Neuron (in vitro differentiated cells): ENCODE measurements around the gene PEMT.

ENCODE experiments used
- H2AFZ ChIP-seq: one replicate; pipeline ENCODE4 v1.6.1; 2013; ENCODE audit warnings: low read depth, mild to moderate bottlenecking, inconsistent platforms, low read length, moderate library complexity
- H3K27me3 ChIP-seq: one replicate; pipeline ENCODE4 v1.6.1; 2013; ENCODE audit warnings: low read length; ENCODE audit not compliant: insufficient read depth
- H3K36me3 ChIP-seq: one replicate; pipeline ENCODE4 v1.6.1; 2013; ENCODE audit warnings: low read length; ENCODE audit not compliant: insufficient read depth
- H3K4me1 ChIP-seq: one replicate; pipeline ENCODE4 v1.6.1; 2013; ENCODE audit warnings: low read length; ENCODE audit not compliant: insufficient read depth
- H3K4me3 ChIP-seq: 2 replicates; pipeline ENCODE4 v1.5.1; 2013; ENCODE audit warnings: mild to moderate bottlenecking, low read length, moderate library complexity
- H3K9me3 ChIP-seq: one replicate; pipeline ENCODE4 v1.6.1; 2013; ENCODE audit warnings: low read length

PEMT gene

DNA sequence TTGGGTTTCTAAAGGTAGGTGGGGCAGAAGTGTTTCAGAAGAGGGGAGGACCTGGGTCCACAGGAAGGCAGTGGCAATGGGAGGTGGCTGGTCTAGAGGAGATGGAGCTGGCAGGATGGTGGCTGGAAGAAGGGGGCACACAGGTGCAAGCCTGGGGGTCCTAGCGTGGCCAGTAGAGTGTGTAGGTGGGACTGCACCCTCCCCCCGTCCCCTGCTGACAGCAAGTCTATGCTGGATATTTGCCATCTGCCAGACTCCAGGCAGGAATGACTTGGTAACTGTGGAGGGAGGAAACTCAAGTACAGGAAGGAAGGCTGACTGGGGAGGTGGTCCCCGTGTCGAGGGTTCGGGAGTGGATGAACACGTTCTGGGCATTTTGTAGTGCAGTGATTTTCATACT lies 106.1 kb downstream of the PEMT start:
- H3K9me3 ChIP-seq = peaks cover 4% of the 10 kb centered on the region
- H3K36me3 ChIP-seq = peaks cover 36% of the 10 kb centered on the region
- H2AFZ ChIP-seq = no peak overlapping the region
- no peak overlapping the region for H3K4me3 ChIP-seq
- no peaks in the 10 kb centered on the region for H3K4me1 ChIP-seq
- no peaks in the 10 kb centered on the region for H3K27me3 ChIP-seq

DNA sequence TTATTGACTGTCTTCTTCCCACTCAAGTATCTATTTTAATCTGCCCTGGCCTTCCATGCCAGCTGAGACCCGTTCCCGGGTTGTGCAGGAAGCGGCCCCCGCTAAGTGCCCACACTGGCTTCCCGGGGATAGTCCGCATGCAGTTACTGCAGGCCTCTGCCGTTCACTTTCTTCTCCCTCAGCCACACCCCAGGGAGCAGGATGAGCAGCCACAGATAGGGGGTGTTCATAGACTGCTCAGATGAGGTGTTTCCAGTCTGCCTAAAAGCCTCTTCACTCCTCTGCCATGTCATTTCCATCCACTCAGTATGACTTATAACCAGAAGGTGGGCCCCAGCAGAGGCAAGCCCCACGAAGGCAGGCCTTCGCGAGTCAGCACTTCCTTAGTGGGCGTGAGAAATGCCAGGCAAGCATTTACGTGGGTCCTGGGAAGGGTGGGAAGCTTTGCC lies 107.0 kb downstream of the PEMT start:
- H3K9me3 ChIP-seq = peaks cover 4% of the 10 kb centered on the region
- no peak overlapping the region for H3K4me3 ChIP-seq
- H2AFZ ChIP-seq = no peak overlapping the region
- no peaks in the 10 kb centered on the region for H3K27me3 ChIP-seq
- peaks cover 30% of the 10 kb centered on the region for H3K36me3 ChIP-seq
- no peaks in the 10 kb centered on the region for H3K4me1 ChIP-seq

GRCh38 chr17:17481860-17482259 lies 109.6 kb downstream of the PEMT start:
- peaks cover 17% of the 10 kb centered on the region for H3K36me3 ChIP-seq
- peaks cover 4% of the 10 kb centered on the region for H3K9me3 ChIP-seq
- peaks cover 11% of the 10 kb centered on the region for H3K4me1 ChIP-seq
- no peak overlapping the region for H3K4me3 ChIP-seq
- H2AFZ ChIP-seq = no peak overlapping the region
- H3K27me3 ChIP-seq = no peaks in the 10 kb centered on the region

DNA sequence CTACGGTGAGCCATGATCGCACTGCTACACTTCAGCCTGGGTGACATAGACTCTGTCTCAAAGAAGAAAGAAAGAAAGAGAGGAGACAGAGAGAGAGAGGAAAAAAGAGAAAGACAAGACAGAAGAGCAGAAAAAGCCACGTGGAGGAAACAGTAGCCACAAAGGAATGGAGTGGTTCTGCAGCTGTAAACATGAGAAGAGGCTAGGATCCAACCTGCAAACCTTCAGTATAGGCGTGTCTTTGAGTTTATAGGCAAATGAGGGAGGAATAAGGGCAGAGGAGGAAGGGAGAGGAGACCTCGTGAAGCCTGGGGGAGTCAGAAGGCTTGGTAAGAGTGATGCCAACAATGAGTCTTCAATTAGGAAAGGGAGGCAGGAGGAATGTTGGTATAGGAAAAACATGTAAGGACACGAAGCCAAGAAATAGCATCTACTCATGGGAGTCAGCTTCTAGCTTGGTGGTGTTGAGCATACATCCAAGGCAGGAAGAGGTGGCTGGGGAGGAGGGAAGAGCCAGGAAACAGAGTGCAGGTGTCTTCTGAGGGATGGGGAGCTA lies 110.8 kb downstream of the PEMT start:
- H3K9me3 ChIP-seq = peaks cover 4% of the 10 kb centered on the region

GRCh38 chr17:17479209-17479608 lies 112.3 kb downstream of the PEMT start:
- no peak overlapping the region for H3K4me3 ChIP-seq
- peaks cover 9% of the 10 kb centered on the region for H3K36me3 ChIP-seq
- peaks cover 11% of the 10 kb centered on the region for H3K4me1 ChIP-seq
- no peaks in the 10 kb centered on the region for H3K9me3 ChIP-seq
- H2AFZ ChIP-seq = no peak overlapping the region
- H3K27me3 ChIP-seq = no peaks in the 10 kb centered on the region

More for the DNA sequence above, 110.8 kb downstream of the PEMT start:
- Histone ChIP-seq H3K4me3 (no peak overlapping the region), H2AFZ (no peak overlapping the region), H3K4me1 (peaks cover 11% of the 10 kb centered on the region), H3K27me3 (no peaks in the 10 kb centered on the region), H3K36me3 (peaks cover 14% of the 10 kb centered on the region)

DNA sequence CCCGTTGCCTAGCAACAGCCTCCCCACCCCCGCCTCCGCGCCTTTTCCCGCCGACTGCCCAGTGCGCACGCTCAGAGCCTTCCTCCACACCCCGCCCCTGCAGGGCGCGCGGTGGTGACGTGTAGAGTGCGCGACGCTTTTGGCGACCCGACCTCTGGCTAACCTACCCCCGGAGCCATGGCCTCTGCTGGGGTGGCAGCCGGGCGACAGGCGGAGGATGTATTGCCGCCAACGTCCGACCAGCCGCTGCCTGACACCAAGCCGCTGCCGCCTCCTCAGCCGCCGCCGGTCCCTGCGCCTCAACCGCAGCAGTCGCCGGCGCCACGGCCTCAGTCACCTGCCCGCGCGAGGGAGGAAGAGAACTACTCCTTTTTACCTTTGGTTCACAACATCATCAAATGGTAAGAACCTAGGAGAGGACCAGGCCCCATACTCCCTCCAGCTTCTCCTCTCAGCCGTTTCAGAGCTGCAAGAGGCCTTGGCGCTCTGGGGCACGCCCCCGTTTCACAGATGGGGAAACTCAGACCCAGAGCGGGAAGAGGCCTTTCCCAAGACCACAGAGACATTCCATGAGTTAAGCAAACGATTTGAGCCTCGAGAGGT lies 114.5 kb downstream of the PEMT start, which contains the start of gene MED9:
MED9 (plus strand) TSS at position 136 of the 603 bp plus-strand sequence; CDS start at position 178, 42 bp downstream.
- peaks cover 19% of the 10 kb centered on the region for H3K4me1 ChIP-seq
- H3K4me3 ChIP-seq = peak within 1 kb of the TSS; percentile 98
- H3K9me3 ChIP-seq = no peaks in the 10 kb centered on the region
- peak within 1 kb of the TSS; percentile 81 for H2AFZ ChIP-seq
- no peaks in the 10 kb centered on the region for H3K27me3 ChIP-seq
- peaks cover 7% of the 10 kb centered on the region for H3K36me3 ChIP-seq

DNA sequence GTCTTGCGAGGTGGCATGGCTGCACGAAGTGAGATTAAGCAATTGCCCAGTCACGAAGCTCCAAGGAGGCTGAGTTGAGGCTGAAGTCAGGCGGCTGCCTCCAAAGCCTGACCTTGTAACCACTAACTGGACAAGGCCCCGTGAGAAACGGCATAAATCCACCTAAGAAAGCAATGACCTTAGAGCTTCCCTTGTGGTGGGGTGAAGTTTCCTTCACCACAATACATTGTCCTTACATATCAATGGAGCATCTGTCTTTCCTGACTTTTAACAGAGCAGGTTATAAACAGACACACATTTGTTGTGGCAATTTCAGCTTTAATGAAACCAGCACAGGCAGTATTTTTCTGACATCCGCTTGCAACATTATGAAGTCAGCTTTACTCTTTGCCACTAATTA lies 117.2 kb downstream of the PEMT start:
- H3K4me1 ChIP-seq = peaks cover 20% of the 10 kb centered on the region
- H3K4me3 ChIP-seq = no peak overlapping the region
- H2AFZ ChIP-seq = no peak overlapping the region
- H3K27me3 ChIP-seq = no peaks in the 10 kb centered on the region
- H3K9me3 ChIP-seq = peaks cover 2% of the 10 kb centered on the region
- peaks cover 6% of the 10 kb centered on the region for H3K36me3 ChIP-seq

GRCh38 chr17:17472333-17472920 lies 119.1 kb downstream of the PEMT start:
- Histone ChIP-seq H3K4me3 (no peak overlapping the region), H2AFZ (peak overlapping the region; percentile 86), H3K36me3 (no peaks in the 10 kb centered on the region), H3K4me1 (peaks cover 15% of the 10 kb centered on the region), H3K9me3 (peaks cover 2% of the 10 kb centered on the region), H3K27me3 (no peaks in the 10 kb centered on the region)

DNA sequence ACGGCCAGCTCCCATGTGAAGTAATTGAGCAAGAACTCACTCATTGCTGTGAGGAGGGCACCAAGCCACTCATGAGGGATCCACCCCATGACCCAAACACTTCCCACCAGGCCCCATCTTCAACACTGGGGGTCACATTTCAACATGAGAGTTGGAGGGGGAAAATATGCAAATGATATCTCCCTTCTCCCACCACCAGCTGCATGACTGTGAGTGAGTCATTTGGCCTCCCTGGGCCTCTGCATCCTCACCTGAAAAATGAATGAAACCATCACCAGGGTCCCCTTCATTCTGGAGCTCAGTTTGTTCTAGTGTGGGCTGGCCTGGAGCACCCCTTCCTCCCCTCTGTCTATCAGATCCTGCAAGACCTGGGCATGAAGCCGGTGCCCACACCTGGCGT lies 121.5 kb downstream of the PEMT start:
- no peaks in the 10 kb centered on the region for H3K36me3 ChIP-seq
- H3K4me1 ChIP-seq = peaks cover 18% of the 10 kb centered on the region
- H3K27me3 ChIP-seq = peaks cover 2% of the 10 kb centered on the region
- H3K9me3 ChIP-seq = peaks cover 2% of the 10 kb centered on the region
- H2AFZ ChIP-seq = no peak overlapping the region
- no peak overlapping the region for H3K4me3 ChIP-seq

- Histone ChIP-seq H3K9me3 (peaks cover 2% of the 10 kb centered on the region), H2AFZ (no peak overlapping the region), H3K27me3 (peaks cover 2% of the 10 kb centered on the region), H3K4me3 (no peak overlapping the region), H3K4me1 (peaks cover 18% of the 10 kb centered on the region), H3K36me3 (no peaks in the 10 kb centered on the region)
Measured at GRCh38 chr17:17469358-17469757, 122.2 kb downstream of the PEMT start.

DNA sequence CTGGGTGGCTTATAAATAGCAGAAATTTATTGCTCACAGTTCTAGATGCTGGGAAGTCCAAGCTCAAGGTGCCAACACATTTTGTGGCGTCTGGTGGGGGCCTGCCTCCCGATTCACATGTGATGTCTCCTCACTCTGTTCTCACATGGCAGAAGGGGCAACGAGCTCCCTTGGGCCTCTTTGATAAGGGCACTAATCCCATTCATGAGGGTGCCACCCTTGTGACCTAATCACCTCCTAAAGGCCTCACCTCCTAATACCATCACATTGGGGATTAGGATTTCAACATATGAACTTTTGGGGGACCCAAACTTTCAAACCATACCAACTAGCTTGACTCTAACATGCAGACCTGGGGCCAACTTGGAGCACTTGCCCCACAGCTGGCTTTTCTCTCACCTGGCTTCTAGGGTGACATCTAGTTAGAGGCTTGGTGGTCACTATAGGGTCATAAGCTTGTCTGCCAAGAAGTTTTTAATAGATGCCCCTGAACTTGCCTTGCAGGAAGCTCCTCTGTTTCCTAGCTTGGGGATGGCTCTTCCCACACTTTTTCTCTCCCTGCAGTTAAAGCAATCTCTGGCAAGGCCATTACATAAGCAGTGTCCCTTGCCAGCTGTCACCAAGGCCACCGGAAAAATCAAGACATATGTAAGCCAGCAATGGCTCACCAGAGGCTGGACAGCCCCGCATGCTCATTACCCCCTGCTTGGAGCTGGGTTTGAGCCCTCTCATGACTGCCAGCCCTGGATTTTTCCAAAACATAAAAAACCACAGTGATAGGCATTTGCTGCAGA lies 123.1 kb downstream of the PEMT start:
- Histone ChIP-seq H3K9me3 (peaks cover 2% of the 10 kb centered on the region), H2AFZ (no peak overlapping the region), H3K36me3 (no peaks in the 10 kb centered on the region), H3K4me1 (peaks cover 18% of the 10 kb centered on the region), H3K27me3 (peaks cover 2% of the 10 kb centered on the region), H3K4me3 (no peak overlapping the region)

- peaks cover 2% of the 10 kb centered on the region for H3K27me3 ChIP-seq
- H3K9me3 ChIP-seq = peaks cover 2% of the 10 kb centered on the region
- no peak overlapping the region for H3K4me3 ChIP-seq
- H2AFZ ChIP-seq = no peak overlapping the region
- no peaks in the 10 kb centered on the region for H3K36me3 ChIP-seq
- H3K4me1 ChIP-seq = peaks cover 18% of the 10 kb centered on the region
Measured at GRCh38 chr17:17467720-17468119, 123.8 kb downstream of the PEMT start.

GRCh38 chr17:17467016-17467415 lies 124.5 kb downstream of the PEMT start:
- H3K9me3 ChIP-seq = peaks cover 2% of the 10 kb centered on the region
- H3K4me3 ChIP-seq = no peak overlapping the region
- H2AFZ ChIP-seq = no peak overlapping the region
- peaks cover 2% of the 10 kb centered on the region for H3K27me3 ChIP-seq
- no peaks in the 10 kb centered on the region for H3K36me3 ChIP-seq
- peaks cover 11% of the 10 kb centered on the region for H3K4me1 ChIP-seq
